ENCODE measurements around the gene GRM6. TPM values are rescaled to one million over a fixed set of nuclear protein-coding genes. Genes with fewer than 3 reads are reported as not detected.

The GRM6 gene
- total RNA-seq, 1 experiment from 2014 or later, result not detected

DNA sequence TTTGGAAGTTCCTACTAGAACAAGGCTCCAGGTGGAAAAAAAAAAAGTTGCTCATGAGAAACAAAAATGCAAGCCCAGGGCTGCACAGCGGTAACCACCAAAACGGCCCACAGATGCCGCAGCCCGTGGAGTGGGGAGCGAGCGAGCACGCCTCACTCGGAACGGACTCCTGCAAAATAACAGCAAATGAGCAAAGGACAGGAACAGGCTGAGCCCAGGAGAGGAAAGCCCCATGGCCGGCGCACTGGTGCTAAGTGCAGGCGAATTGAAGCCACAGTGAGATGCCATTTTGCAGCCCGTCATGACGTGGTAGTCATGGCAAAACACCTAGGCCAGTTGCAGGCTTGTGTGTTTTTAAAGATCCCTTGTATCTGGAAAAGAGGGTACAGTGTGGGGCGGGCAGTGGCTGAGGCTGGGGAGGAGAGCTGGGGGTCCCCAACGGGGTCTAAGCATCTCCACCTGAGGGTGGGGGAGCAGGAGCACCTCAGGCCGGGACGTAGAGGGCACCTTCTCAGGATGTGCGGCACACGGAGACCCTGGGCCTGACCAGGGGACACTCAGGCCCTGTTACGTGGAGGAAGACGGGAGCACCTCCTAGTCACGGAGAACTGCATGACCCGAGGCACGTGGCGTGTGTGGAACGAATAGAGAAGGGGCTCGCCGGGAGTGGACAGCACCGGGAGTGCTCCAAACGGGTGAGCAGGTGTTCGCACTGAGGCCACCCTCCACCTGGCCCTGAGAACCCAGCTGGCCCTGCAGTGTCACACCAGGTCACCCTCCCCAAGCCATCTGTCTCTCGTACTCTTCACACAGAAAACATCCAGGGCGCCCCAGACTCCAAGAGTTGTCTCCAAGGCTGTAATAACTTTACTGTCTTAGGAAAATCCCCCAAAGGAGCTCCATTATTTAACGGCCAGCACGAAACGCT is 10.7 kb downstream of the GRM6 start:
- Histone ChIP-seq H3K36me3 (ENCODE audit: insufficient read depth, low read length, poor library complexity, severe bottlenecking) (no peaks in the 10 kb centered on the region), H3K27me3 (replicated peaks; ENCODE audit: insufficient read depth, low read depth, low read length, poor library complexity) (no peaks in the 10 kb centered on the region), H3K27ac (ENCODE audit: low read depth, low read length, poor library complexity, severe bottlenecking) (no peak overlapping the region), H3K4me1 (ENCODE audit: insufficient read depth, low read length, poor library complexity, severe bottlenecking) (no peaks in the 10 kb centered on the region), H3K4me3 (ENCODE audit: low read depth, low read length, poor library complexity, severe bottlenecking) (no peak overlapping the region), H3K9me3 (ENCODE audit: low read depth, low read length, poor library complexity, severe bottlenecking) (peaks cover 6% of the 10 kb centered on the region)
- ChIA-PET CTCF (no interaction called here), POLR2A (ENCODE audit: low non-redundant PET) (no interaction called here)
- BruUV-seq (replicated peaks), result no TSS peak
- TF ChIP-seq EZH2 (IDR thresholded peaks at IDR 0.05; ENCODE audit: borderline replicate concordance, low read depth, low read length, poor library complexity, severe bottlenecking), result no peak
- TF ChIP-seq, protein P1, sequence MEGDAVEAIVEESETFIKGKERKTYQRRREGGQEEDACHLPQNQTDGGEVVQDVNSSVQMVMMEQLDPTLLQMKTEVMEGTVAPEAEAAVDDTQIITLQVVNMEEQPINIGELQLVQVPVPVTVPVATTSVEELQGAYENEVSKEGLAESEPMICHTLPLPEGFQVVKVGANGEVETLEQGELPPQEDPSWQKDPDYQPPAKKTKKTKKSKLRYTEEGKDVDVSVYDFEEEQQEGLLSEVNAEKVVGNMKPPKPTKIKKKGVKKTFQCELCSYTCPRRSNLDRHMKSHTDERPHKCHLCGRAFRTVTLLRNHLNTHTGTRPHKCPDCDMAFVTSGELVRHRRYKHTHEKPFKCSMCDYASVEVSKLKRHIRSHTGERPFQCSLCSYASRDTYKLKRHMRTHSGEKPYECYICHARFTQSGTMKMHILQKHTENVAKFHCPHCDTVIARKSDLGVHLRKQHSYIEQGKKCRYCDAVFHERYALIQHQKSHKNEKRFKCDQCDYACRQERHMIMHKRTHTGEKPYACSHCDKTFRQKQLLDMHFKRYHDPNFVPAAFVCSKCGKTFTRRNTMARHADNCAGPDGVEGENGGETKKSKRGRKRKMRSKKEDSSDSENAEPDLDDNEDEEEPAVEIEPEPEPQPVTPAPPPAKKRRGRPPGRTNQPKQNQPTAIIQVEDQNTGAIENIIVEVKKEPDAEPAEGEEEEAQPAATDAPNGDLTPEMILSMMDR (conservative IDR thresholded peaks at IDR 0.05; ENCODE audit: low read depth, low read length), result no peak
- intact Hi-C loops (cut with micrococcal nuclease; ENCODE audit: unreplicated experiment), result no loop called here
- no peak for DNase-seq (ENCODE audit: low spot score)

DNA sequence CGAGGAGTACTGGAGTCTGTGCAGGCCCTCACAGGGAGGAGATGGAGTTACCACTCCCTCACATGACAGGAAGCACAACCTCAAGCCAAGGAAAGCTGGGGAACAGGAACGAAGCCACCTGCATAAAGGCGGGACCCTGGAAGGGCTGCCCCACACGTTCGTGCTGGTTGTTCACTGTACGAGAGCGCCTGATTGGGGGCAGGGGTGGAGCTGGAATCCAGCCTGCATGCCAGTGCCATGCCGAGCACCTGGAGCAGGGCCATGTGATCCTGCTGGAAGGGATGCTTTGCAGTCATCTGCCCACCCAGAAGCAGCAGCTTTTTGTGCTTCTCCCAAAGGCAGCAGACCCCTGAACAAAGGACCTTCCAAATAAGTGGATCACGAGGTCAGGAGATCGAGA is 11.4 kb downstream of the GRM6 start:
- intact Hi-C loops (cut with micrococcal nuclease; ENCODE audit: unreplicated experiment), result no loop called here
- TF ChIP-seq, protein P1 (conservative IDR thresholded peaks at IDR 0.05; ENCODE audit: low read depth, low read length), result no peak
- TF ChIP-seq EZH2 (IDR thresholded peaks at IDR 0.05; ENCODE audit: borderline replicate concordance, low read depth, low read length, poor library complexity, severe bottlenecking), result no peak
- Histone ChIP-seq H3K36me3 (ENCODE audit: insufficient read depth, low read length, poor library complexity, severe bottlenecking) (no peaks in the 10 kb centered on the region), H3K27ac (ENCODE audit: low read depth, low read length, poor library complexity, severe bottlenecking) (no peak overlapping the region), H3K27me3 (replicated peaks; ENCODE audit: insufficient read depth, low read depth, low read length, poor library complexity) (no peaks in the 10 kb centered on the region), H3K4me1 (ENCODE audit: insufficient read depth, low read length, poor library complexity, severe bottlenecking) (no peaks in the 10 kb centered on the region), H3K9me3 (ENCODE audit: low read depth, low read length, poor library complexity, severe bottlenecking) (peaks cover 4% of the 10 kb centered on the region), H3K4me3 (ENCODE audit: low read depth, low read length, poor library complexity, severe bottlenecking) (no peak overlapping the region)
- POLR2A ChIA-PET (ENCODE audit: low non-redundant PET), result no interaction called here
- CTCF ChIA-PET, result no interaction called here
- DNase-seq (ENCODE audit: low spot score), result no peak
- no TSS peak for BruUV-seq (replicated peaks)

DNA sequence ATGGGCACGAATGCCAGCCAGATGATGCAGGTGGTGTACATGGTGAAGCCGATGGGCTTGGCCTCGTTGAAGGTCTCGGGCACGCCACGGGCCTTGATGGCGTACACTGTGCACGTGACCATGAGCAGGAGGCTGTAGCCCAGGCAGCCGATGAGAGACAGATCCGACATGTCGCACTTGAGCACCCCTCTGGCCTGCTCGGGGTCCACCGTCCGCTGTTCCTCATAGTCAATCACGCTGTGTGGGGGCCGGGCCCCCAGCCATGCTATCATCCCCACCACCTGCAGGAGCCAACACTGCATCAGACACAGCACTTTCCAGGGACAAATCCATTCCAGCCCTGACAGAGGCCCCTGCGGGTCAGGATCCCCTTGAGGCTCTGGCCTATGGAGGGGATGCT is 12.2 kb downstream of the GRM6 start:
- BruUV-seq (replicated peaks), result no TSS peak
- no peak for DNase-seq (ENCODE audit: low spot score)
- Histone ChIP-seq H3K36me3 (ENCODE audit: insufficient read depth, low read length, poor library complexity, severe bottlenecking) (no peaks in the 10 kb centered on the region), H3K9me3 (ENCODE audit: low read depth, low read length, poor library complexity, severe bottlenecking) (peaks cover 6% of the 10 kb centered on the region), H3K27ac (ENCODE audit: low read depth, low read length, poor library complexity, severe bottlenecking) (no peak overlapping the region), H3K4me3 (ENCODE audit: low read depth, low read length, poor library complexity, severe bottlenecking) (no peak overlapping the region), H3K27me3 (replicated peaks; ENCODE audit: insufficient read depth, low read depth, low read length, poor library complexity) (no peaks in the 10 kb centered on the region), H3K4me1 (ENCODE audit: insufficient read depth, low read length, poor library complexity, severe bottlenecking) (no peaks in the 10 kb centered on the region)
- ChIA-PET POLR2A (ENCODE audit: low non-redundant PET) (no interaction called here), CTCF (no interaction called here)
- intact Hi-C loops (cut with micrococcal nuclease; ENCODE audit: unreplicated experiment), result no loop called here
- TF ChIP-seq, protein P1 (conservative IDR thresholded peaks at IDR 0.05; ENCODE audit: low read depth, low read length), result no peak
- TF ChIP-seq EZH2 (IDR thresholded peaks at IDR 0.05; ENCODE audit: borderline replicate concordance, low read depth, low read length, poor library complexity, severe bottlenecking), result no peak
